ENCODE data around the gene MMP13.
"Not testable (repeated sequence)": the region's sequence is repeated elsewhere in the genome, so short reads cannot be mapped to it uniquely, and the experiment has no call there.

The MMP13 gene

GRCh38 chr11:102935514-102935913 is 20.0 kb downstream of the MMP13 start:
- no peak for DNase-seq (ENCODE audit: low read depth in 2 of 2)

GRCh38 chr11:102934735-102935134 is 20.8 kb downstream of the MMP13 start:
- DNase-seq (ENCODE audit: low read depth in 2 of 2) = no peak

- DNase-seq (ENCODE audit: low read depth in 2 of 2) = no peak
Measured at GRCh38 chr11:102933627-102934026, 21.9 kb downstream of the MMP13 start.

- DNase-seq (ENCODE audit: low read depth in 2 of 2) = no peak
Measured at GRCh38 chr11:102932678-102933077, 22.9 kb downstream of the MMP13 start.

- no peak for DNase-seq (ENCODE audit: low read depth in 2 of 2)
Measured at GRCh38 chr11:102930451-102930850, 25.1 kb downstream of the MMP13 start.

GRCh38 chr11:102929972-102930371 is 25.6 kb downstream of the MMP13 start:
- DNase-seq (ENCODE audit: low read depth in 2 of 2) = no peak

- no peak for DNase-seq (ENCODE audit: low read depth in 2 of 2)
Measured at GRCh38 chr11:102929166-102929565, 26.4 kb downstream of the MMP13 start.

GRCh38 chr11:102928247-102928646 is 27.3 kb downstream of the MMP13 start:
- no peak for DNase-seq (ENCODE audit: low read depth in 2 of 2)

GRCh38 chr11:102927624-102927990 is 27.9 kb downstream of the MMP13 start:
- no peak for DNase-seq (ENCODE audit: low read depth in 2 of 2)

- no peak for DNase-seq (ENCODE audit: low read depth in 2 of 2)
Measured at GRCh38 chr11:102926961-102927623, 28.4 kb downstream of the MMP13 start.

GRCh38 chr11:102926517-102926916 is 29.0 kb downstream of the MMP13 start:
- DNase-seq (ENCODE audit: low read depth in 2 of 2) = no peak

- no peak for DNase-seq (ENCODE audit: low read depth in 2 of 2)
Measured at GRCh38 chr11:102925988-102926387, 29.5 kb downstream of the MMP13 start.

- no peak for DNase-seq (ENCODE audit: low read depth in 2 of 2)
Measured at GRCh38 chr11:102924851-102925380, 30.6 kb downstream of the MMP13 start.

- DNase-seq (ENCODE audit: low read depth in 2 of 2) = no peak
Measured at GRCh38 chr11:102921587-102922220, 33.8 kb downstream of the MMP13 start.

GRCh38 chr11:102920118-102920684 is 35.3 kb downstream of the MMP13 start:
- no peak for DNase-seq (ENCODE audit: low read depth in 2 of 2)

- no peak for DNase-seq (ENCODE audit: low read depth in 2 of 2)
Measured at GRCh38 chr11:102915044-102915375, 40.5 kb downstream of the MMP13 start.

- DNase-seq (ENCODE audit: low read depth in 2 of 2) = no peak
Measured at GRCh38 chr11:102914238-102915043, 41.1 kb downstream of the MMP13 start.

GRCh38 chr11:102912482-102912830 is 43.1 kb downstream of the MMP13 start:
- DNase-seq (ENCODE audit: low read depth in 2 of 2) = no peak

GRCh38 chr11:102911758-102912481 is 43.6 kb downstream of the MMP13 start:
- no peak for DNase-seq (ENCODE audit: low read depth in 2 of 2)

GRCh38 chr11:102905848-102906247 is 49.7 kb downstream of the MMP13 start:
- not testable (repeated sequence) for DNase-seq (ENCODE audit: low read depth in 2 of 2)

- DNase-seq (ENCODE audit: low read depth in 2 of 2) = not testable (repeated sequence)
Measured at GRCh38 chr11:102903895-102904294, 51.6 kb downstream of the MMP13 start.

GRCh38 chr11:102900346-102900745 is 55.2 kb downstream of the MMP13 start:
- no peak for DNase-seq (ENCODE audit: low read depth in 2 of 2)
